GM19468 (cell line): ENCODE data around the gene MRRF.

ENCODE experiments used
- ATAC-seq: cut with Tn5 transposase; IDR thresholded peaks from one replicate; pipeline ENCODE4 v1.9.1; 2021; ENCODE audit warnings: mild to moderate bottlenecking, moderate library complexity, moderate number of reproducible peaks; ENCODE audit not compliant: unreplicated experiment; ENCODE audit errors: extremely low read depth

The MRRF gene, protein sequence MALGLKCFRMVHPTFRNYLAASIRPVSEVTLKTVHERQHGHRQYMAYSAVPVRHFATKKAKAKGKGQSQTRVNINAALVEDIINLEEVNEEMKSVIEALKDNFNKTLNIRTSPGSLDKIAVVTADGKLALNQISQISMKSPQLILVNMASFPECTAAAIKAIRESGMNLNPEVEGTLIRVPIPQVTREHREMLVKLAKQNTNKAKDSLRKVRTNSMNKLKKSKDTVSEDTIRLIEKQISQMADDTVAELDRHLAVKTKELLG

GRCh38 chr9:122264360-122265148 is at the start of gene MRRF, which contains the start of gene RBM18:
Gene MRRF (plus strand): TSS chr9:122264882. CDS start chr9:122270892, 6,010 bp downstream.
Gene RBM18 (minus strand): TSS chr9:122264840. CDS start chr9:122261492, 3,348 bp downstream.
- peak; percentile 83 for ATAC-seq

GRCh38 chr9:122215663-122216062 is 49.0 kb upstream of the MRRF start:
- no peak for ATAC-seq

DNA sequence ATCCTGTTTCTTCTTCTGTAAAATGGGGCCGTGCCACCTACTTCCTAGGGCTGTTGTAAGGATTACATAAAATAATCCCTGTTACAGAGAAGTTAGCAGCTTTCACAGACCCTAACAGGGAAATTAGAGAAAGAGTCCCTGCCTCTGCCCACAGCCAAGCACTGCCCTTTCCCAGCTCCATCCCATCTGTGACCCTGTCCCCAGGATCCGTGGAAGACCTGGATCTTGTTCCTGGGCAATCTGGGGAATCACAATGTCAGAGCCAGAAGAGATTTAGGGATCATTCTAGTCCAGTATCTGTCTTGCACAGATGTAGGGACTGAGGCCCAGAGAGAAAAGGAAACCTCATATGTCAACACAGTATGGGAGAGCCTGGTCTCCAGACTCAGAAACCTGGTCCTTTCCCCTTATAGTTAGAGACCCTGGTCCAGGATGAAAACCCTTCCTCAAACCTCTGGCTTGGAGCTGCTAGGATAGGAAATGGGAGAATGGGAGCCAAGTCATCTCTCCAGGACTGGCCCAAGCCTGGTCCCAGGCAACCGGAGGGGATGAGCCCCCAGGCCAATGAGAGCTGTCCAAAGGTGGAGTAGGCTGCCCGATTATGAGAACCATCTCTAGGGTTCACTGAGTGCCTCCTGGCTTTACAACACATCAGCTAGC is 48.4 kb upstream of the MRRF start:
- no peak for ATAC-seq

DNA sequence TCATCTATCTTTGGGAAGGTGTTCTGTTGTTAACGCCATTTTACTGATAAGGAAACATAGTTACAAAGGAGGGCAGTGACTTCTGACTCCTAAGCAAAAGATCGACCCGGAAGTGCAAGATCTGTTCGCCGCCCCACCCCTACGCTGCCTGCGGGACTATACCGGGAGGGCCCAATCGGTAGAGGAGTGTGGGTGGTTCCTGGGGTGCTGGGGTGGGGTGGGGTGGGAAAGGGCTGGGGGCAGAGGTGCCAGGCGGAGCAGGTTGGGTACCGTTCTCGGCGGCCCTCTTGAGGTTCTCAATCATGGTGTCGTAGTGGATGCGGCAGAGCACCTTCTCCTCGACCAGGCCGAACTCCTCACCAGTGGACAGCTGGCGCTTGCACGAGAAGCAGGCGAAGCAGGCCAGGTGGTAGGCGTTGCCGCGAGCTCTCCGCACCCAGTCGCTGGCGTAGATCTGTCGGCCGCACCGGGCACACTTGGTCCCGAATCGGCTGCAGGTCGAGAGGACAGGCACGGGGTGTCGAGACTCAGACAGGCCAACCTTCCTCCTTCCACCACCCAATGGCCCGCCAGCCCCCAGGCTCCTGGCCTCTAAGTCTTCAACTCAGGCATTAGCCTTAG is 47.8 kb upstream of the MRRF start:
- no peak for ATAC-seq

- no peak for ATAC-seq
These were observed 47.0 kb upstream of the MRRF start for GRCh38 chr9:122217640-122218039.

GRCh38 chr9:122218071-122218934 is 46.4 kb upstream of the MRRF start:
- no peak for ATAC-seq

DNA sequence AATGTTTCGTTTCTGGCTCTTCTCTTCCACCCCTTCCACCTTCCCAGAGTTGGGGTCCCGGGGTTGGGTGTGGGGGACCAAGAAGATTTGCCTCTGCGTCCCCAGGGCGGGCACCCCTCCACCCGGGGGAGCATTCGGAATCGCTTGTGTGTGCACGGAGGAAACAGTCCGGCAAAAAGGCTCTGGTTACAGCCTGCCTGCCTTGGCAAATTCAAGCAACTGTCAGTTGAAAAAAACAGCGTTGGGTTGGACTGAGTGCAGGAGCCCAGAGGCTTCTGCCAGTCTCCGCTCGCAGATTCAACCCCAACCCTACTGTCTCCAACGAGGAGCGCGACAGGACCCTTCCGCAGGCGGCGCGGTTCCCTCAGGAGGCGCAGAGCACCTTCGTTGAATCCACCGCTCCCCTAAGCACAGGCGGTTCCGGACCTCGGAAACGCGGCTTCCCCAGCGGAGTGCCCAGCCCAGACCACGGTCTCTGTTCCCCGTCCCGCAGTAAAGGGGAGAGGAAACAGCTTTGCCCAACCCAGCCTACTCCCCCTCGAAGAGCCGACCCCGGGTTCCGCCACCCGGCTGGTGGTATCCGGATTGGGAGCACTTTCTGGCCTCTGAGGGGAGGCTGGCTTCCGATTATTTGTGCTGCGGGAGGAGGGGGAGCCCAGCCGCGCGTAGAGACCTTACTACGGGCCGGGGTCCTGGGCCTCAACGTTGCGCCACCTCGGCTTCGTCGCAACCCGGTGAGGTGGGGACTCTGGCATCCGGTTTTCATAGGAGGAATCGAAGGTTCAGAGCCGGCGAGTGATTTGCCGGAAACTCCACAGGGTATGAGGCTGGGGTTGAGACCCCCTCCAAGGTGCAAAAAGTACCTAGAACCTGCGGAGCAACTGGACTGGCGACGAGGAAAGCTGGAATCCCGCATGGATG is 45.5 kb upstream of the MRRF start:
- ATAC-seq: no peak

GRCh38 chr9:122219856-122220672 is 44.6 kb upstream of the MRRF start:
- no peak for ATAC-seq

- ATAC-seq: no peak
These were observed 44.0 kb upstream of the MRRF start for GRCh38 chr9:122220673-122221182.

- ATAC-seq: no peak
These were observed 43.4 kb upstream of the MRRF start for GRCh38 chr9:122221183-122221811.

DNA sequence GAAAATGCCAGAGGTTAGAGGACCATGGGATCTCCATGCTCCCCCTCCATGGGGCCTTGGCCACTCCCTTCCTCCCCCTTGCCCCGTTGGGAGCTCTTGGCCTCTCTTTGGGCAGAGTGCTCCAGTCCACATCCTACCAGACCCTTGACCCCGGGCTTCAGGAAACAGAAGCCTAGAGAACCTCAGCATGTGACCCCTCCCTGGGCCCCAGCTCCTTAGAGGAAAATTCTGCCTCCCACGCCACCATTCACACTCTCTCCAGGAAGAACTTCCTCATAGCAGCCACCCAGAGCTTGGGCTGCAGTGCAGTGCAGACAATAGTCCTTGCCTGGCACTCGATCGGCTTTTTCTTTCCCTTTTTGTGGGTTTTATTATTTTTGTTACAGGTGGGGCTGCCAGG is 41.9 kb upstream of the MRRF start:
- ATAC-seq: no peak

DNA sequence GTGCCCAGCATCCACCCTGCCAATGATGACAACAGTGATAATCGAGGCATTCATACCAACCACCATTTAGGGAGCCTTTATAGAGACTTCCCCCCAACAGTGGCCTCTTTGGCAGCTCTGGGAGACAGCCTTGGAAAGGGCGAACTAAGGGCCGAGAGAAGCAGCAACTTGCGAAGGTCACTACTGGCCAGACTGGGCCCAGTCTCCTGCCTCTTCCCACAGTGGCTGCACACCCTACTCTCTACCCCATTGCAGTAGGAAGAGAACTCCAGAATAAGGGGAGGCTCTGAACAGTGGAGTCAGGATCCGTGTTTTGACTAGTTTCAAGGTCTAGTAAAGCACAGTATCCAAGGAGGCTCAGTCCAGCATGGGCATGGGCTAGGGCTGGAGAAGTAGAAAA is 41.2 kb upstream of the MRRF start:
- ATAC-seq: no peak

DNA sequence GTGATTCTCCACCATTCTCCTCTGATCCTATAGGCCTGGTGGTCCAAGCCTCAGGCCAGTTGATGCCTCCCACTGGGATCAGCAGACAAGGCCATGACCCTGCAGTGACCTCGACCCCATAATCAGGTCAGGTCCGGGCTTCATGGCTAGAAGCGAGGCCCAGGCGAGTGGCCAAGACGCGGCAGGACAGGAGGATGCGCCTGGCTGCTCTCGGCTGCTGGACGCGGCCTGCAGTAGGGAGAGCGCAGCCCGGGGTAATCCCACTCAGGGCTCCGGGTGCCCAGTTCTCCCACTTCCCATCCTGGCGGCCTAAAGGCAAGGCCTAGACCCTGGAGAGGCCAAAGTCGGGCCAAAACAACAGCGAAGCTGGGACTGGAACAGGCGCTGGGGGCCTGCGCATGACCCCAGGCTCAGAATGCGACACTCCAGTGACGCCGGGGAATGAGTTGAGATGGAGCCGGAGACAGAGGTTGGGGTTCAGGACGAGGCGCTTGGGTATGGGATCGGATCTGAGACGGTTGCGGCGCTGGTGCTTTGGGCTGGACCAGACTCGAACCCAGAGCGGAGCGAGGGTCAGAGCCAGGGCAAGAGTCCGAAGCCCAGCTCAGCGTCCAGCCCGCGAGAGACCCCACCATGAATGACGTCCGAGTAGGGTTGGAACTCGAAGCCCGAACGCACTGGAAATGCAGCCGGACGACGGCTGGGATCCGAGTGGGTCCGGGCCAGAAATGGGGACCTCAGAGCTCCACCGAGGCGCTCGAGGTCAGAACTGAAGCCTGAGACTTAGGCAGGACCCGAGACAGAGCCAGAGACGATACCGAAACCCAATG is 39.2 kb upstream of the MRRF start:
- no peak for ATAC-seq

GRCh38 chr9:122226142-122226757 is 38.4 kb upstream of the MRRF start:
- ATAC-seq: no peak

DNA sequence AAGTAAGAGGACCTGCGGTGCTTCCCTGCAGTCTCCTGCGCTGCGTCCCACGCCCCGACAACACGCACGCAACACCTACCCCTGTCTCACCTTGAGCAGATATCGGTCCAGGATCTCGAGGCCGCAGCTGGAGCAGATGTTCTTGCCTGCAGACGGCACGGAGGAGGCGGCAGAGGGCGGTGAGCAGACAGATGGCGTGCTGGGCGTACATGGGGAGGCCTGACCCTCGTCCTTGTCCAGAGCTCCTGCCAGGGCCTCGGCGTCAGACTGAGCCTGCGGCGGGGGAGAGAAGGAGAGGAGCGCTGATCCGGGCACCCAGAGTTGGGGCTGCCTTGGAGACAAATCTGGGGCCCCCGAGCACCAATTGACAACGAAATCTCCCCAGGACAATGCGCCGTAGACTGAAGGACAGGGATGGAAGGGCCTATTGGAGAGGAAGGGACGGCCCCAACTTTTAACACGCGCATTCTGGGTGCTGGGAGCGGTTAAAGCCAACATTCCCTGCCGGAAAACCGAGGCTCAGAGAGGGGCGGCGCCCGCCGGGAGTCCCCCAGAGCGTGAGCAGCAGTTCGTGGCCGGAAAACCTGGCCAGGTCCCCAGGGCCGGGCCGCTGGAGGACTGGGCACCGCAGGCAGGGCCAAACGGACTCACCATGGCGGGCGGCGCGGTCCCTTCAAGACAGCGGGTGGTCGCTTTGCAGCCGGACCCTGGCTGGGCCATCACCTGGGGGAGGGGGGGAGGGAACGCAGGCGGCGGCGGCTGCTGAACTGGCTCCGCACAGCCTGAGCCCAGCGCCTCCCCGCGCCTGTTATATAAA is 37.7 kb upstream of the MRRF start:
- ATAC-seq: no peak
